ENCODE measurements around the gene KCNH1. TPM values are rescaled to one million over a fixed set of nuclear protein-coding genes. Genes with fewer than 3 reads are reported as not detected.

KCNH1 gene
- total RNA-seq, 1 donor from 2014 or later = 0.21 TPM

- TF ChIP-seq CTCF (conservative IDR thresholded peaks at IDR 0.05) = no peak
- H3K4me1 Mint-ChIP-seq = no peaks in the 10 kb centered on the region
- DNase-seq (ENCODE audit: low read depth, low spot score) = no peak
- H3K27me3 Mint-ChIP-seq (ENCODE audit: low read depth) = peaks cover 48% of the 10 kb centered on the region
- H3K4me3 Mint-ChIP-seq = no peak overlapping the region
- no peak overlapping the region for H3K27ac Mint-ChIP-seq (ENCODE audit: unreplicated experiment)
- H3K36me3 Mint-ChIP-seq (ENCODE audit: low read depth) = no peaks in the 10 kb centered on the region
- peaks cover 2% of the 10 kb centered on the region for H3K9me3 Mint-ChIP-seq
Observed at GRCh38 chr1:211126622-211127021, 7.3 kb downstream of the KCNH1 start.

GRCh38 chr1:211118407-211119102 is 15.4 kb downstream of the KCNH1 start:
- Mint-ChIP-seq H3K27me3 (ENCODE audit: low read depth) (peaks cover 11% of the 10 kb centered on the region), H3K9me3 (peaks cover 2% of the 10 kb centered on the region), H3K27ac (ENCODE audit: unreplicated experiment) (no peak overlapping the region), H3K4me3 (no peak overlapping the region), H3K4me1 (no peaks in the 10 kb centered on the region), H3K36me3 (ENCODE audit: low read depth) (no peaks in the 10 kb centered on the region)
- TF ChIP-seq CTCF (conservative IDR thresholded peaks at IDR 0.05) = no peak
- no peak for DNase-seq (ENCODE audit: low read depth, low spot score)

GRCh38 chr1:211114446-211114845 is 19.5 kb downstream of the KCNH1 start:
- Mint-ChIP-seq H3K4me1 (no peaks in the 10 kb centered on the region), H3K36me3 (ENCODE audit: low read depth) (no peaks in the 10 kb centered on the region), H3K4me3 (no peak overlapping the region), H3K9me3 (peaks cover 5% of the 10 kb centered on the region), H3K27ac (ENCODE audit: unreplicated experiment) (no peak overlapping the region), H3K27me3 (ENCODE audit: low read depth) (peaks cover 5% of the 10 kb centered on the region)
- DNase-seq (ENCODE audit: low read depth, low spot score) = no peak
- no peak for TF ChIP-seq CTCF (conservative IDR thresholded peaks at IDR 0.05)

GRCh38 chr1:211113566-211113965 is 20.4 kb downstream of the KCNH1 start:
- no peaks in the 10 kb centered on the region for H3K36me3 Mint-ChIP-seq (ENCODE audit: low read depth)
- no peak overlapping the region for H3K27ac Mint-ChIP-seq (ENCODE audit: unreplicated experiment)
- H3K4me1 Mint-ChIP-seq = no peaks in the 10 kb centered on the region
- peaks cover 5% of the 10 kb centered on the region for H3K27me3 Mint-ChIP-seq (ENCODE audit: low read depth)
- DNase-seq (ENCODE audit: low read depth, low spot score) = no peak
- TF ChIP-seq CTCF (conservative IDR thresholded peaks at IDR 0.05) = no peak
- H3K4me3 Mint-ChIP-seq = no peak overlapping the region
- H3K9me3 Mint-ChIP-seq = peaks cover 5% of the 10 kb centered on the region

GRCh38 chr1:211111351-211111750 is 22.6 kb downstream of the KCNH1 start:
- peaks cover 5% of the 10 kb centered on the region for H3K9me3 Mint-ChIP-seq
- DNase-seq (ENCODE audit: low read depth, low spot score) = no peak
- no peak for TF ChIP-seq CTCF (conservative IDR thresholded peaks at IDR 0.05)
- no peak overlapping the region for H3K4me3 Mint-ChIP-seq
- H3K27me3 Mint-ChIP-seq (ENCODE audit: low read depth) = peaks cover 4% of the 10 kb centered on the region
- no peaks in the 10 kb centered on the region for H3K4me1 Mint-ChIP-seq
- H3K36me3 Mint-ChIP-seq (ENCODE audit: low read depth) = no peaks in the 10 kb centered on the region
- no peak overlapping the region for H3K27ac Mint-ChIP-seq (ENCODE audit: unreplicated experiment)

Measured in neural crest cell (in vitro differentiated cells).